Prostate gland (tissue), 2 donors: ENCODE data around the gene ITGAV. TPM values are rescaled to one million over a fixed set of nuclear protein-coding genes. Genes with fewer than 3 reads are reported as not detected.
A peak's percentile ranks its signal among the peaks of the same experiment; 100 is the strongest.

Experiments
- DNase-seq: peaks from one replicate; pipeline ENCODE4 v3.0.0-alpha.2; 2019; ENCODE audit warnings: low spot score
- H3K27ac ChIP-seq, 2 donors: fragments of 200-600 bp; sonication (generic); 2 replicates each; pipeline ENCODE4 v1.5.1; 2017 to 2019
- H3K27me3 ChIP-seq: fragments of 200-600 bp; sonication (generic); replicated peaks from 2 replicates; pipeline ENCODE4 v1.5.1; 2019; ENCODE audit not compliant: insufficient read depth
- H3K36me3 ChIP-seq, 2 donors: fragments of 200-600 bp; sonication (generic); 1 replicate in 1 of 2; 2 replicates in 1 of 2; pipeline versions ENCODE4 v1.5.1 to v1.8.1; 2017 to 2019
- H3K4me1 ChIP-seq: fragments of 200-600 bp; sonication (generic); replicated peaks from 2 replicates; pipeline ENCODE4 v1.5.1; 2019
- H3K4me3 ChIP-seq, 2 donors: fragments of 200-600 bp; sonication (generic); 2 replicates each; pipeline ENCODE4 v1.5.1; 2017 to 2019
- H3K9me3 ChIP-seq: fragments of 200-600 bp; sonication (generic); 2 replicates; pipeline ENCODE4 v1.5.1; 2017
- CTCF ChIP-seq, 4 experiments: fragments of 200-600 bp in 2 of 4; fragments of 450-650 bp in 2 of 4; sonication (generic) in 2 of 4; IDR thresholded peaks; 1 replicate in 3 of 4; 2 replicates in 1 of 4; pipeline ENCODE4 v1.5.1; 2016 to 2019; ENCODE audit warnings: antibody characterized with exemption in 4 of 4, mild to moderate bottlenecking in 2 of 4, moderate library complexity in 2 of 4
- POLR2A ChIP-seq: fragments of 450-650 bp; IDR thresholded peaks from one replicate; pipeline ENCODE4 v1.6.1; 2016; ENCODE audit warnings: antibody characterized with exemption, mild to moderate bottlenecking
- POLR2AphosphoS5 ChIP-seq: sonication (generic); formaldehyde crosslinking; IDR thresholded peaks from one replicate; pipeline ENCODE4 v1.6.1; 2017; ENCODE audit warnings: antibody characterized with exemption
- WGBS: methylation state at CpG from one replicate; pipeline ENCODE4 v1.1.5; 2018; 5-methylcytosine and 5-hydroxymethylcytosine counted together
- intact Hi-C: fragments of 100-400 bp; cut with DNase I; formaldehyde crosslinking; loops from one replicate; pipeline ENCODE4 v1.14.2; 2022
- total RNA-seq, 2 donors: library from RNA; depleted of rRNA; stranded (reverse); fragments of >200 nt; gene quantifications; one replicate each; pipeline ENCODE4 v1.1.0, GENCODE V29; 2016

The ITGAV gene
- total RNA-seq, 2 donors from 2014 or later = 47.0 to 84.8 TPM

GRCh38 chr2:186693446-186693832 is 103.6 kb downstream of the ITGAV start:
- no peaks in the 10 kb centered on the region for H3K9me3 ChIP-seq
- intact Hi-C loops = no loop called here
- H3K27ac ChIP-seq = peak overlapping the region; percentile 25 to 61
- TF ChIP-seq CTCF (IDR thresholded peaks at IDR 0.05) (no peak), POLR2A (no peak), POLR2AphosphoS5 (no peak)
- no peaks in the 10 kb centered on the region for H3K27me3 ChIP-seq
- no peaks in the 10 kb centered on the region for H3K36me3 ChIP-seq
- peak overlapping the region; percentile 53 to 56 for H3K4me3 ChIP-seq
- no peak for DNase-seq
- H3K4me1 ChIP-seq = no peaks in the 10 kb centered on the region
- WGBS = 35% methylated on average over 7 of the region's 7 CpGs

- no peaks in the 10 kb centered on the region for H3K36me3 ChIP-seq
- intact Hi-C loops = no loop called here
- TF ChIP-seq POLR2AphosphoS5 = no peak
- TF ChIP-seq POLR2A = no peak
- TF ChIP-seq CTCF (IDR thresholded peaks at IDR 0.05) = no peak
- H3K27ac ChIP-seq = no peak overlapping the region
- H3K4me1 ChIP-seq = no peaks in the 10 kb centered on the region
- no peak overlapping the region for H3K4me3 ChIP-seq
- WGBS = 20% methylated on average over 9 of the region's 9 CpGs
- no peaks in the 10 kb centered on the region for H3K27me3 ChIP-seq
- no peaks in the 10 kb centered on the region for H3K9me3 ChIP-seq
- no peak for DNase-seq
Observed at GRCh38 chr2:186695081-186695756, 105.4 kb downstream of the ITGAV start.

GRCh38 chr2:186696290-186696689 is 106.4 kb downstream of the ITGAV start:
- Histone ChIP-seq H3K27ac (no peak overlapping the region), H3K36me3 (no peaks in the 10 kb centered on the region), H3K27me3 (no peaks in the 10 kb centered on the region), H3K4me1 (no peaks in the 10 kb centered on the region), H3K4me3 (no peak overlapping the region), H3K9me3 (no peaks in the 10 kb centered on the region)
- 93% methylated on average over 4 of the region's 4 CpGs for whole genome bisulfite sequencing
- no peak for DNase-seq
- TF ChIP-seq POLR2A = no peak
- TF ChIP-seq CTCF (IDR thresholded peaks at IDR 0.05) = no peak
- TF ChIP-seq POLR2AphosphoS5 = no peak
- intact Hi-C loops = no loop called here

GRCh38 chr2:186696804-186697203 is 106.9 kb downstream of the ITGAV start:
- H3K27me3 ChIP-seq = no peaks in the 10 kb centered on the region
- H3K4me1 ChIP-seq = no peaks in the 10 kb centered on the region
- no peaks in the 10 kb centered on the region for H3K36me3 ChIP-seq
- H3K27ac ChIP-seq = no peak overlapping the region
- no peak overlapping the region for H3K4me3 ChIP-seq
- no peaks in the 10 kb centered on the region for H3K9me3 ChIP-seq
- DNase-seq = no peak
- WGBS = 61% methylated on average over 4 of the region's 4 CpGs
- no peak for TF ChIP-seq POLR2A
- TF ChIP-seq POLR2AphosphoS5 = no peak
- TF ChIP-seq CTCF (IDR thresholded peaks at IDR 0.05) = no peak
- intact Hi-C loops = no loop called here

GRCh38 chr2:186697536-186697935 is 107.7 kb downstream of the ITGAV start:
- intact Hi-C loops = no loop called here
- no peaks in the 10 kb centered on the region for H3K36me3 ChIP-seq
- H3K27ac ChIP-seq = no peak overlapping the region
- H3K4me3 ChIP-seq = no peak overlapping the region
- no peaks in the 10 kb centered on the region for H3K4me1 ChIP-seq
- 91% methylated on average over 1 of the region's 1 CpG for WGBS
- TF ChIP-seq POLR2A = no peak
- TF ChIP-seq CTCF (IDR thresholded peaks at IDR 0.05) = no peak
- TF ChIP-seq POLR2AphosphoS5 = no peak
- H3K9me3 ChIP-seq = no peaks in the 10 kb centered on the region
- no peak for DNase-seq
- no peaks in the 10 kb centered on the region for H3K27me3 ChIP-seq
